C4-2B (cell line): ENCODE results near the gene PAOX.
"Not testable (repeated sequence)": the region's sequence is repeated elsewhere in the genome, so short reads cannot be mapped to it uniquely, and the experiment has no call there.

Experiments
- H3K27ac ChIP-seq: fragments of 450-650 bp; 2 replicates; pipeline ENCODE4 v1.5.1; 2017
- ZFX ChIP-seq: fragments of 450-650 bp; IDR thresholded peaks from 2 replicates; pipeline ENCODE4 v1.6.1; 2017
- TF ChIP-seq, protein P1 (sequence below): fragments of 450-650 bp; conservative IDR thresholded peaks from 2 replicates; pipeline ENCODE4 v1.5.1; 2017; ENCODE audit warnings: mild to moderate bottlenecking

Gene PAOX

DNA sequence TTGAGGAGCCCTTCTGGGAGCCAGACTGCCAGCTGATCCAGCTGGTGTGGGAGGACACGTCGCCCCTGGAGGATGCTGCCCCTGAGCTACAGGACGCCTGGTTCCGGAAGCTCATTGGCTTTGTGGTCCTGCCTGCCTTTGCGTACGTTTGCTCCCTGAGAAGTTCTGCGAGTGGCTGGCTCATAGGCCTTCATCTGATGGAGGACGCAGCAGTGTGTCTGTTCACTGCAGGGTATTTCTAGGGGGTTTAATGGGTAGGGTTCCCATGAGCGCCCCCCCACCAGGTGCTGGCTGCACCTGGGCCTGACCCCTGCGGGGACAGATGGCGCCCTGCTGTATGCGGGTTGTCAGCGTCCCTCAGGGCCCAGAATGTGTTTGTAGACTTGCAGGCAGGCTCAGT lies 5.0 kb downstream of the PAOX start:
- no peak overlapping the region for H3K27ac ChIP-seq
- TF ChIP-seq, protein P1, sequence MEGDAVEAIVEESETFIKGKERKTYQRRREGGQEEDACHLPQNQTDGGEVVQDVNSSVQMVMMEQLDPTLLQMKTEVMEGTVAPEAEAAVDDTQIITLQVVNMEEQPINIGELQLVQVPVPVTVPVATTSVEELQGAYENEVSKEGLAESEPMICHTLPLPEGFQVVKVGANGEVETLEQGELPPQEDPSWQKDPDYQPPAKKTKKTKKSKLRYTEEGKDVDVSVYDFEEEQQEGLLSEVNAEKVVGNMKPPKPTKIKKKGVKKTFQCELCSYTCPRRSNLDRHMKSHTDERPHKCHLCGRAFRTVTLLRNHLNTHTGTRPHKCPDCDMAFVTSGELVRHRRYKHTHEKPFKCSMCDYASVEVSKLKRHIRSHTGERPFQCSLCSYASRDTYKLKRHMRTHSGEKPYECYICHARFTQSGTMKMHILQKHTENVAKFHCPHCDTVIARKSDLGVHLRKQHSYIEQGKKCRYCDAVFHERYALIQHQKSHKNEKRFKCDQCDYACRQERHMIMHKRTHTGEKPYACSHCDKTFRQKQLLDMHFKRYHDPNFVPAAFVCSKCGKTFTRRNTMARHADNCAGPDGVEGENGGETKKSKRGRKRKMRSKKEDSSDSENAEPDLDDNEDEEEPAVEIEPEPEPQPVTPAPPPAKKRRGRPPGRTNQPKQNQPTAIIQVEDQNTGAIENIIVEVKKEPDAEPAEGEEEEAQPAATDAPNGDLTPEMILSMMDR = no peak
- no peak for TF ChIP-seq ZFX

DNA sequence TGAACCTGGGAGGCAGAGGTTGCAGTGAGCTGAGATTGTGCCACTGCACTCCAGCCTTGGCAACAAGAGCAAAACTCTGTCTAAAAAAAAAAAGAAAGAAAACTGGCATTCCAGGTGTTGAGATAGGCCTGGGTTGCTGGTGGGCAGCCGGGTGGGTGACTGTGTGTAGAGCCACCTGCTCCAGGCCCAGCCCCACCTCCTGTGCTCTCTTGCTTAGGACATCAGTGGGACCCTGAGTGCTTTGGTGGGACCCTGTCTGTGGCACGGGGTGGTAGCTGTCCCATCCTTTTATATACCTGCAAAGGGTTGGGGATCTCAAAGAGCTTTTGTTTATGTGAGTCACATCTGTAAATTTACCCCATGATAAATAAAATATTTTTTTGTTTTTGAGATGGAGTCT lies 6.2 kb downstream of the PAOX start:
- TF ChIP-seq, protein P1 = no peak
- TF ChIP-seq ZFX = no peak
- H3K27ac ChIP-seq = no peak overlapping the region

DNA sequence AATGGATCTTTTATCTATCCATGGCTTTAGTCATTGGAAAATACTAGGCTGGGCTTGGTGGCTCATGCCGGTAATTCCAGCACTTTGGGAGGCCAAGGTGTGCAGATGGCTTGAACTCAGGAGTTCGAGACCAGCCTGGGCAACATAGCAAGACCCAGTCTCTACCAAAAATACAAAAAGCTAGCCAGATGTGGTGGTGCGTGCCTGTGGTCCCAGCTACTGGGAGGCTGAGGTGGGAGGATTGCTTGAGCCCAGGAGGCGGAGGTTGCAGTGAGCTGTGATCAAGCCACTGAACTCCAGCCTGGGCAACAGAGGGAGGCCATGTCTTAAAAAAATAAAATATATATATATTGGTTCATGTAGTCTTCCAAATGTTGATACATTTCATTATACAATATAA lies 7.9 kb downstream of the PAOX start:
- not testable (repeated sequence) for H3K27ac ChIP-seq

DNA sequence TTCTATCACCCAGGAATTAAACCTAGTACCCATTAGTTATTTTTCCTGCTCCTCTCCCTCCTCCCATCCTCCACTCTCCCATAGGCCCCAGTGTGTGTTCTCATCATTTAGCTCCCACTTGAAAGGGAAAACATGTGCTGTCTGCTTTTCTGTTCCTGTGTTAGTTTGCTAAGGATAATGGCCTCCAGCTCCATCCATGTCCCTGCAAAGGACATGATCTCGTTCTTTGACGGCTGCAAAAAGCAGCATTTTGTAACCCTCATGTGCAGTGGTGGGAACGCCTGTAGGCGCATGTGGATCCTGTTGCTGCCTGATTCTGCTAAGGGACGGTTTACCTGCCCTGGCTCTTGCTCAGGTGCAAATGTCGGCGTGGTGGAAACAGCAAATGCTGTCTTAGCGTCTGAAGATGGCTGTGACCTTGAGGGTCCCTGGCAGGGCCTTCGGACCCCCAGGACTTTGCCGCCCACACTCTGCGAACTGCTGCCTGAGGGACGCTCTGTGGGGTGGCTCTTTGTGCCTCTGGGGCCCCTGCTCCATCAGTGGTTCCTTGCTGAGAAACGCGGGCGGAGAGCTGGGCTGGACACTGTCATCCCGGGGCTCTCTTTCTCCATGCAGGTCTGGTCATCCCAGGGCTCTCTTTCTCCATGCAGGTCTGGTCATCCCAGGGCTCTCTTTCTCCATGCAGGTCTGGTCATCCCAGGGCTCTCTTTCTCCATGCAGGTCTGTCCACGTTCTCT lies 9.3 kb downstream of the PAOX start:
- TF ChIP-seq ZFX = no peak
- TF ChIP-seq, protein P1 = no peak
- no peak overlapping the region for H3K27ac ChIP-seq

DNA sequence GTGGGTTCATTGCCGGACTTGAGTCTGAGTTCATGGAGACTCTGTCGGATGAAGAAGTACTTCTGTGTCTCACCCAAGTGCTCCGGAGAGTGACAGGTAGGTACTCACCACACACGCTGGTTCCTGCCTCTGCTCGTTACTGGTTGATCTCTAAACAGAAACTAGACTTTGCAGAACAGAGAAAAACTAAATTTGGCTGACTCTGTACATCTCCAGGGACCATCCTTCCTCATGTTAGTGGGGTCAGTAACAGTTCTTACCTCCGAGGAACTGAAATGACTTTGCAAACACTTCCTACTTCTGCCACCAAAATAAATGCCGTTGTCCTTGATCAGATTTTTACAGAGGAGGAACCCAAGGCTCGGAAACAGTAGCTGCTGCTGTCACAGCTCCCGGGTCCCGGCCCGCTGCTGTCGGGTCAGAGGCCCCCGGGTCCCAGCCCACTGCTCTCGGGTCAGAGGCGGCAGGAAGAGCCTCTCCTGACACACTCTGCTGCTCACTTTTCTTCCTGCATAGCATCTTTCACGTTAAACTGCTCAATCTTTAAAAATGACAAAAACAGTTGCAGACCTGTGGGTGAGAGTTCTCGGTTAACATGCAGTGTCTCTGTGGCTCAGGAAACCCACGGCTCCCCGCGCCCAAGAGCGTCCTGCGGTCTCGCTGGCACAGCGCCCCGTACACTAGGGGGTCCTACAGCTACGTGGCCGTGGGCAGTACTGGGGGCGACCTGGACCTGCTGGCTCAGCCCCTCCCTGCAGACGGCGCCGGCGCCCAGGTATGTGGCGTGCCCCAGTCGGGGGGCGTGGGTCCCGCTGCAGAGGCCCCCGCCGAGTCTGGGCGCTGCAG lies 10.1 kb downstream of the PAOX start:
- H3K27ac ChIP-seq = no peak overlapping the region
- TF ChIP-seq, protein P1 = no peak
- no peak for TF ChIP-seq ZFX

DNA sequence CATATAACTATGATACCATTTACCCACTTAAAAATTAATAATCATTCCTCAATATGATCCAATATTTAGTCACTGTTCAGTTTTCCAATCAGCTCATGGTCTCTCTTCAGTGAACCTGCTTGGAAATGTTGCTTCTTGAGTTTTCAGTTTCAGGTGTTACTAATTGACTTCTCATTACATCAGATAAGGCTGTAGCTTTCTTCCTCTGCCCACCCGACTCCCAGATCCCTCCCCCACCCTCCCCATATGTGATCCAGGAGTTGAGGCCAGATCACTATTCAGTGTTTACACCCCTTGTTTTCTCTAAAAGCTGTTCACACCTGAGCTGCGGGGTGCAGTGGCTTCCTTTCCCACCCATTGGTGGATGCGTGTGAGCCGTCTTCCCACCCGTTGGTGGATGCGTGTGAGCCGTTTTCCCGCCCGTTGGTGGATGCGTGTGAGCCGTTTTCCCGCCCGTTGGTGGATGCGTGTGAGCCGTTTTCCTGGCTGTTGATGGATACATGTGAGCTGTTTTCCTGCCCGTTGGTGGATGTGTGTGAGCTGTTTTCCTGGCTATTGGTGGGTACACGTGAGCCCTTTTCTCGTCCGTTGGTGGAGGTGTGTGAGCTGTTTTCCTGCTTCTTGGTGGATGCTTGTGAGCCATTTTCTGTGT lies 11.7 kb downstream of the PAOX start:
- TF ChIP-seq, protein P1 = no peak
- no peak for TF ChIP-seq ZFX
- no peak overlapping the region for H3K27ac ChIP-seq

DNA sequence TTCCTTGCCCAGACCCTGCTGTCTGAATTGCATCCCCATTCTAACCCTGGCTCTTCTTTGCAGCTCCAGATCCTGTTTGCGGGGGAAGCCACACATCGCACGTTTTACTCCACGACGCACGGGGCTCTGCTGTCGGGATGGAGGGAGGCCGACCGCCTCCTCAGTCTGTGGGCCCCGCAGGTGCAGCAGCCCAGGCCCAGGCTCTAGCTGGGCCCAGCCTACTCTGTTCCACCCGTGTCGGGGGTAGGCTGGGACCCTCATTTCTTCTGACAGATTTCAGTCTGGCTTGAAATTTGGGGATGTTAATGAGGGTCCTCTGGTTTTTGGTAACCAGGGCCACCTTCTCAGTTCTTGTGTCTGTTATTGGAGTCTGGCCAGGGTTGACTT lies 12.2 kb downstream of the PAOX start:
- H3K27ac ChIP-seq = no peak overlapping the region
- TF ChIP-seq, protein P1 = no peak
- TF ChIP-seq ZFX = no peak
